GM19193 (cell line): ENCODE data around the gene TESK2.

Source experiments
- POLR2A ChIP-seq: IDR thresholded peaks from 4 replicates; pipeline ENCODE4 v1.6.1; 2011; ENCODE audit not compliant: insufficient read depth, insufficient read length; ENCODE audit errors: extremely low read depth

Gene TESK2

DNA sequence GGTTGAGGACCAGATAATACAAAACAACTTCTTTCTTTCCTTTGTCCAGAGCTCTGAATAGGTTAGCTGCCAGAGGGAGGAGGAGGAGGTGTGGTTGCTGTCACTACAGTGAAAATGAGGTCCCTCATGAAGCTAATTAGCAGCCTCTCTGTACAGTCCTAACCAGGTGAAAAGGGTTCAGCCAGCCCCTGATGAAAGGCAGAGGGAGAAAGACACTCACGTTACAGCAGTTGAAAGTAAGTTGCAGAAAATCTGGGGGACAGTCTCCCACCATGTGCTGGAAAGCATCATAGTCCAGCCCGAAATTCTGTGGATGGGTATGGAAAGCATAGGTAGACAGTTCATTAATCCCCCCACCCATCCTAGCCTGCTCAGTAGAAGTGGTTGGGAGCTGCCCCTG, 144.5 kb downstream of the TESK2 start:
- TF ChIP-seq POLR2A: no peak

GRCh38 chr1:45345014-45345413, 145.9 kb downstream of the TESK2 start:
- TF ChIP-seq POLR2A: peak; percentile 39

DNA sequence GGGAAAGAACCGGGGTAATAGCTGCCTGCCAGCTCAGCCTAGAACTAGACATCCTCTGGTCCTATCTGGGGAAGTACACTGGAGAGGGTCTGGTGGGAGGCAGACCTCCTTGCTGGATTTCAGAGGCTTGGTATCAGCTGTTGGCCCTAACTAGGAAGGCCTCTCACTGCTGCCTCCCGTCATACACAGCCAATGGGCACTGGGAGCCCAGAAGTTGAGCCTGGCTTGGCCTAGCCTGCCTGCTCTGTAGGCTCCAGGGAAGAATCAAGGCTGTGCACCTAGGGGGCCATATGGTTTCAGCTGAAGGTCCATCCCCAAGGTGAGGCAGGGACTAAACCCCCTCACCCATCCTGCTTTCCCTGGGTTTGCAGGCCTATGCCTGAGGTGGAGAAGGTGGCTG, 146.5 kb downstream of the TESK2 start:
- peak; percentile 46 for TF ChIP-seq POLR2A

DNA sequence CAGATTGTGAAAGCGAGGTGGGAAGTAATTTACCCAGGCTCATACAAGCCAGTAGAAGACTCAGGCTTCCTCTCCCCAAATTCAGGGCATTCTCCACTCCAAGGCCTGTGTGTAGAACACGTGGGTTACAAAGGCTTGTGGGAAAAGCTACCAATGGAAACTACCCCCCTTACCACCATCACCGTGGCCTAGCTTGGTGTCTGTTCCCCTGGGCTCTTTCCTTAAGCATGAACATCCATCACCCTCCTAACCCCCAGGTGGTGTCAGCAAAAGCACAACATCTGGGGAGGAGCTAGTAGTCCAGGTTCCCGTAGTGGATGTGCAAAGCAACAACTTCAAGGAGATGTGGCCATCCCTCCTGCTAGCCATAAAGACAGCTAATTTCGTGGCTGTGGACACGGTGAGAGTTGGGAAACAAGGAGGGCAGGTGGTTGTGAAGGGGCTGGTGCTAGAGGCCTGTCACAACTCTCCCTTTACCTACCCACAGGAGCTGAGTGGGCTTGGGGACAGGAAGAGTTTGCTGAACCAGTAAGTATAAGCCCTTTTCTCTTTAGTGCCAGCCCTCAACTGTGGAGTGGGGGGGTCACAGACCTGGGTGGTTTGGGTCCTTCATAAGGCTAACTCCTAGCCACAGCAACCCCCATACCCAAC, 150.0 kb downstream of the TESK2 start:
- no peak for TF ChIP-seq POLR2A

- peak; percentile 84 for TF ChIP-seq POLR2A
Measured at GRCh38 chr1:45339789-45340558, 151.0 kb downstream of the TESK2 start, which contains the start of the genes MUTYH and TOE1. Gene MUTYH, minus strand, starts transcription at chr1:45340440. Its CDS starts 5,935 bp downstream, at chr1:45334505. Gene TOE1, plus strand, starts transcription at chr1:45340170. Its CDS starts 83 bp downstream, at chr1:45340253.

- TF ChIP-seq POLR2A: no peak
Measured at GRCh38 chr1:45337630-45338325, 153.2 kb downstream of the TESK2 start.

GRCh38 chr1:45335855-45336324, 155.1 kb downstream of the TESK2 start:
- TF ChIP-seq POLR2A: no peak

GRCh38 chr1:45334308-45335245, 156.4 kb downstream of the TESK2 start:
- no peak for TF ChIP-seq POLR2A

DNA sequence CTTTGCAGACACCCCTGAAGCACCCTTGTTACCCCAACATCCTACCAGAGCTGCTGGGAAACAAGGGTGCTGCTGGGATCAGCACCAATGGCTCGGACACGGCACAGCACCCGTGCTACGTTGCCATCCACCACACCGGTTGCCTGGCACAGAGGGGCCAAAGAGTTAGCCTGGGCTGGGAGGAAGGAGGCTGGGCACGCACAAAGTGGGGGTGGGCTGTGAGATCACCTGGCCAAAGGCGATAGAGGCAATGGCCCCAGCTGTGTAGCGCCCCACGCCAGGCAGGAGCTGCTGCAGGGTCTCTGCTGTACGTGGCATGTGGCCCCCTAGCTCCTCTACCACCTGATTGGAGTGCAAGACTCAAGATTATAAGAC, 158.6 kb downstream of the TESK2 start:
- TF ChIP-seq POLR2A: no peak

- TF ChIP-seq POLR2A: no peak
Measured at GRCh38 chr1:45331436-45332345, 159.3 kb downstream of the TESK2 start.

DNA sequence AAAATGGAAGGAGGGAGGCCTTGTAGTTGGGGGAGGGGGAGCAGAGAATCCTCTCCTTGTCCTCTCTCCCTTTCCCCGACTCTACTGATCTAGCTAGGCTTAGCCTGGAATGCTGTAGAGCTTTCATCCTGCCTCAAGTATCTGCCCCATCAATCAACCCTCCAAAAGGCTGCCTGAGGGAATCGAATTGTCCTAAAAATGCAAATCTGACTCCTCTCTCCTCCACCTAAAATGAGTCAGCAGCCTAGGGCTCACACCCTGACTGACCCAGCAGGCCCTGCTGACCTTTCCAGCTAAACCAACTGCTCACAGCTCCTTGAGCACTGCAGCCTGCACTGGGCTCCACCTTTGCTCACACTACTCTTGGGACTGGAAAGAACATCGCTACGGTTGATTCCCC, 161.5 kb downstream of the TESK2 start:
- TF ChIP-seq POLR2A: no peak

DNA sequence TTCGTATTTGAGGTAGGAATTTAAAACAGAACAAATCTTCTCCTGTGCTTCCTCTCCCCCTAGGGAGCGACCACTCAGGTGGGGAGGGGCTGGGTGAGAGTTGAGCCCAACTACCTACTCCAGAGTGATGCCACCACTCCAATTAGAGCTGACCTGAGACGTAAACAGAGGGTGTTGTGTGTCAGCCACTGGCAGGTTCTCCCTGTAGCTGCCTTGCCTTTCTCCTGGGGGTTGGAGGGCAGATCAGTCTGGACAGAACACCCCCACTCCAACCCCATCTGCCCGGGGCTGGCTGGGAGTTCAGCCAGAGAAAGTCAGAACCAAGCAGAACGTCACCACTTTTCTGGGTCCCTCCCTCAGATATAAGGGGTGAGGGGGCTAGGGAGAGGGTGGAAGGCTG, 162.3 kb downstream of the TESK2 start:
- TF ChIP-seq POLR2A: no peak
